A172 (cell line): ENCODE data around the gene MEIG1. TPM values are rescaled to one million over a fixed set of nuclear protein-coding genes. Genes with fewer than 3 reads are reported as not detected.
A peak's percentile ranks its signal among the peaks of the same experiment; 100 is the strongest.
"Not testable (repeated sequence)": the region's sequence is repeated elsewhere in the genome, so short reads cannot be mapped to it uniquely, and the experiment has no call there.

Source experiments
- DNase-seq: peaks from one replicate; pipeline ENCODE4 v3.0.0-alpha.2; 2015; ENCODE audit warnings: low spot score
- total RNA-seq: library from RNA; depleted of rRNA; stranded (reverse); fragments of >200 nt; shearing (Covaris generic); gene quantifications from 2 replicates; pipeline ENCODE4 v1.2.3, GENCODE V29; 2014; rRNA removed

MEIG1 gene
- total RNA-seq, 1 experiment from 2014 or later: 0.48 TPM

- DNase-seq: no peak
Observed at GRCh38 chr10:14954934-14955333, 4.3 kb upstream of the MEIG1 start.

GRCh38 chr10:14958872-14959220 is 342 bp upstream of the MEIG1 start:
- no peak for DNase-seq

- no peak for DNase-seq
Observed at GRCh38 chr10:14967897-14968296, 8.7 kb downstream of the MEIG1 start.

GRCh38 chr10:14971867-14972448 is 12.8 kb downstream of the MEIG1 start:
- DNase-seq: no peak

GRCh38 chr10:14974153-14974998 is 15.2 kb downstream of the MEIG1 start:
- not testable (repeated sequence) for DNase-seq

GRCh38 chr10:14975672-14976273 is 16.6 kb downstream of the MEIG1 start:
- no peak for DNase-seq

GRCh38 chr10:14982744-14983143 is 23.6 kb downstream of the MEIG1 start:
- no peak for DNase-seq

GRCh38 chr10:14989552-14989951 is 30.4 kb downstream of the MEIG1 start:
- not testable (repeated sequence) for DNase-seq

GRCh38 chr10:14991035-14991749 is 32.0 kb downstream of the MEIG1 start:
- DNase-seq: peak; percentile 39

GRCh38 chr10:14992336-14992735 is 33.1 kb downstream of the MEIG1 start:
- not testable (repeated sequence) for DNase-seq

- not testable (repeated sequence) for DNase-seq
Observed at GRCh38 chr10:14993500-14994455, 34.6 kb downstream of the MEIG1 start.

- DNase-seq: no peak
Observed at GRCh38 chr10:14995964-14996565, 36.9 kb downstream of the MEIG1 start.

GRCh38 chr10:15013530-15013929 is 54.3 kb downstream of the MEIG1 start:
- DNase-seq: not testable (repeated sequence)

GRCh38 chr10:15015451-15015850 is 56.3 kb downstream of the MEIG1 start:
- no peak for DNase-seq

GRCh38 chr10:15020966-15021365 is 61.8 kb downstream of the MEIG1 start:
- peak; percentile 81 for DNase-seq

Other genes with a start within 250 kb of the MEIG1 start
- 18.2 and 24.3 TPM in 2 replicates for gene FAM107B, start 184.5 kb upstream of the MEIG1 start, total RNA-seq
- gene CDNF, start 121.4 kb upstream of the MEIG1 start, total RNA-seq: 1.2 and 1.8 TPM in 2 replicates
- 65.3 and 82.9 TPM in 2 replicates for gene HSPA14, start 121.1 kb upstream of the MEIG1 start, total RNA-seq
- gene MSANTD7, start 121.1 kb upstream of the MEIG1 start, total RNA-seq: 18.9 and 22.5 TPM in 2 replicates
- gene SUV39H2, start 80.5 kb upstream of the MEIG1 start, total RNA-seq: 50.5 and 64.3 TPM in 2 replicates
- gene DCLRE1C, start 5.3 kb upstream of the MEIG1 start, total RNA-seq: 13.3 and 14.4 TPM in 2 replicates
- gene OLAH, start 84.6 kb downstream of the MEIG1 start, total RNA-seq: not detected in 2 replicates
- 3.7 and 9.3 TPM in 2 replicates for gene ACBD7, start 129.4 kb downstream of the MEIG1 start, total RNA-seq
- gene RPP38, start 138.0 kb downstream of the MEIG1 start, total RNA-seq: 21.0 and 24.9 TPM in 2 replicates
- 102 and 105 TPM in 2 replicates for gene NMT2, start 209.3 kb downstream of the MEIG1 start, total RNA-seq